CD4-positive, alpha-beta memory T cell (primary cell): ENCODE results near the gene CDHR5. TPM values are rescaled to one million over a fixed set of nuclear protein-coding genes. Genes with fewer than 3 reads are reported as not detected.
A peak's percentile ranks its signal among the peaks of the same experiment; 100 is the strongest.

Experiments
- CTCF ChIA-PET: fragments of 350-600 bp; sonication (Branson Sonifier 250); formaldehyde crosslinking; loops from one replicate; lab custom pipeline; 2021; ENCODE audit warnings: inconsistent platforms; ENCODE audit not compliant: partially characterized antibody; lab: Charles Lee
- POLR2A ChIA-PET: fragments of 350-600 bp; sonication (Branson Sonifier 250); formaldehyde crosslinking; loops from one replicate; lab custom pipeline; 2021; ENCODE audit not compliant: partially characterized antibody; lab: Charles Lee
- DNase-seq, 5 donors: peaks; one replicate each; pipeline versions ENCODE4 v3.0.0 to v3.0.0-alpha.2; 2020 to 2022; ENCODE audit warnings: mixed read lengths in 1 of 5
- H3K27ac ChIP-seq: one replicate; pipeline ENCODE4 v1.7.0; 2013; ENCODE audit warnings: low read depth, low read length
- H3K27me3 ChIP-seq: 2 replicates; pipeline ENCODE4 v1.7.0; 2013; ENCODE audit warnings: mild to moderate bottlenecking, low read length, moderate library complexity; ENCODE audit not compliant: insufficient read depth
- H3K36me3 ChIP-seq: 2 replicates; pipeline ENCODE4 v1.7.0; 2013; ENCODE audit warnings: mild to moderate bottlenecking, low read length, moderate library complexity; ENCODE audit not compliant: insufficient read depth
- H3K4me1 ChIP-seq: 2 replicates; pipeline ENCODE4 v1.7.0; 2013; ENCODE audit warnings: mild to moderate bottlenecking, low read length, moderate library complexity; ENCODE audit not compliant: insufficient read depth
- H3K4me3 ChIP-seq, 2 donors: one replicate each; pipeline ENCODE4 v1.7.0; 2013; ENCODE audit warnings: low read length in 2 of 2, mild to moderate bottlenecking in 1 of 2
- H3K9me3 ChIP-seq, 2 donors: one replicate each; pipeline ENCODE4 v1.7.0; 2013; ENCODE audit warnings: low read length in 2 of 2, control low read depth in 1 of 2; ENCODE audit not compliant: control insufficient read depth in 1 of 2
- H3K27ac Mint-ChIP-seq, 7 donors: one replicate each; pipeline ENCODE4 v1.8.0; 2020 to 2021; ENCODE audit warnings: mixed read lengths in 7 of 7, mild to moderate bottlenecking in 6 of 7, inconsistent platforms in 3 of 7, moderate library complexity in 3 of 7
- H3K27me3 Mint-ChIP-seq, 2 donors: one replicate each; pipeline ENCODE4 v1.8.0; 2020 to 2021; ENCODE audit warnings: mixed read lengths in 2 of 2
- H3K36me3 Mint-ChIP-seq, 2 donors: one replicate each; pipeline ENCODE4 v1.8.0; 2020 to 2021; ENCODE audit warnings: mixed read lengths in 2 of 2, inconsistent platforms in 1 of 2, mild to moderate bottlenecking in 1 of 2
- H3K4me1 Mint-ChIP-seq, 4 donors: one replicate each; pipeline ENCODE4 v1.8.0; 2020 to 2021; ENCODE audit warnings: mixed read lengths in 4 of 4, mild to moderate bottlenecking in 1 of 4
- H3K4me3 Mint-ChIP-seq, 8 donors: one replicate each; pipeline ENCODE4 v1.8.0; 2020 to 2021; ENCODE audit warnings: mixed read lengths in 8 of 8, mild to moderate bottlenecking in 7 of 8, moderate library complexity in 6 of 8, inconsistent platforms in 3 of 8
- H3K9me3 Mint-ChIP-seq, 8 donors: one replicate each; pipeline ENCODE4 v1.8.0; 2020 to 2021; ENCODE audit warnings: mixed read lengths in 8 of 8, mild to moderate bottlenecking in 5 of 8, inconsistent platforms in 3 of 8, moderate library complexity in 1 of 8
- intact Hi-C: fragments of 100-400 bp; cut with micrococcal nuclease; formaldehyde crosslinking; loops from one replicate; pipeline ENCODE4 v1.15.1; 2023
- polyA plus RNA-seq, 2 donors: library from polyadenylated mRNA; unstranded; fragments of 300-500 nt; fragmentation: Illumina TruSeq; gene quantifications; one replicate each; pipeline ENCODE4 v1.2.3, GENCODE V29; 2021
- total RNA-seq, 2 experiments: library from RNA; stranded (reverse); gene quantifications; one replicate each; pipeline ENCODE4 v1.2.3, GENCODE V29; 2021

The CDHR5 gene
- total and polyA plus RNA-seq, 4 experiments from 2014 or later, result not detected

- Histone ChIP-seq H3K9me3 (no peaks in the 10 kb centered on the region), H3K4me1 (no peaks in the 10 kb centered on the region), H3K36me3 (peaks cover 72% of the 10 kb centered on the region), H3K4me3 (no peak overlapping the region), H3K27me3 (no peaks in the 10 kb centered on the region), H3K27ac (no peak overlapping the region)
- Mint-ChIP-seq H3K36me3 (peaks cover 24 to 49% of the 10 kb centered on the region in 2 donors), H3K4me1 (no peaks in the 10 kb centered on the region), H3K27me3 (no peaks in the 10 kb centered on the region), H3K9me3 (no peaks in the 10 kb centered on the region), H3K27ac (peak overlapping the region in 2 of 7 donors; percentile 12 to 73), H3K4me3 (no peak overlapping the region)
- intact Hi-C loops, result no loop called here
- POLR2A ChIA-PET, result interaction anchor here (1.6 kb wide), 1 partner anchor 30 kb away, joined by 5 read pairs; no protein-coding TSS in a partner anchor
- CTCF ChIA-PET, result interaction anchor here (1.1 kb wide), 1 partner anchor 30 kb away, joined by 3 read pairs; no protein-coding TSS in a partner anchor
- DNase-seq, result no peak
Observed at GRCh38 chr11:606245-606644, 18.5 kb downstream of the CDHR5 start.

GRCh38 chr11:605286-606129, 19.2 kb downstream of the CDHR5 start:
- ChIA-PET POLR2A (interaction anchor here (0.7 to 1.1 kb wide), 2 partner anchors 10 to 16 kb away, joined by 3 read pairs; partner anchors contain the start of gene IRF7), CTCF (no interaction called here)
- Mint-ChIP-seq H3K4me3 (no peak overlapping the region), H3K9me3 (no peaks in the 10 kb centered on the region), H3K4me1 (no peaks in the 10 kb centered on the region), H3K36me3 (peaks cover 24 to 45% of the 10 kb centered on the region in 2 donors), H3K27me3 (no peaks in the 10 kb centered on the region), H3K27ac (peak overlapping the region in 1 of 7 donors; percentile 57)
- intact Hi-C loops, result no loop called here
- peaks cover 67% of the 10 kb centered on the region for H3K36me3 ChIP-seq
- H3K9me3 ChIP-seq, result no peaks in the 10 kb centered on the region
- DNase-seq, result peak in 1 of 5 donors; percentile 3
- no peak overlapping the region for H3K27ac ChIP-seq
- no peaks in the 10 kb centered on the region for H3K27me3 ChIP-seq
- no peak overlapping the region for H3K4me3 ChIP-seq
- no peaks in the 10 kb centered on the region for H3K4me1 ChIP-seq

- Histone ChIP-seq H3K36me3 (peaks cover 73% of the 10 kb centered on the region), H3K4me1 (no peaks in the 10 kb centered on the region), H3K27me3 (no peaks in the 10 kb centered on the region), H3K4me3 (no peak overlapping the region), H3K27ac (no peak overlapping the region), H3K9me3 (no peaks in the 10 kb centered on the region)
- Mint-ChIP-seq H3K9me3 (no peaks in the 10 kb centered on the region), H3K27ac (no peak overlapping the region), H3K4me1 (peaks cover 0 to 1% (median 0%) of the 10 kb centered on the region in 4 donors), H3K36me3 (peaks cover 33 to 48% of the 10 kb centered on the region in 2 donors), H3K4me3 (no peak overlapping the region), H3K27me3 (no peaks in the 10 kb centered on the region)
- ChIA-PET POLR2A (no interaction called here), CTCF (no interaction called here)
- peak in 1 of 5 donors; percentile 1 for DNase-seq
- intact Hi-C loops, result no loop called here
Observed at GRCh38 chr11:603154-603553, 21.6 kb downstream of the CDHR5 start.

GRCh38 chr11:601573-602245, 23.0 kb downstream of the CDHR5 start:
- H3K27ac ChIP-seq, result no peak overlapping the region
- Mint-ChIP-seq H3K9me3 (no peaks in the 10 kb centered on the region), H3K27ac (peak overlapping the region in 2 of 7 donors; percentile 22 to 60), H3K27me3 (no peaks in the 10 kb centered on the region), H3K4me1 (peaks cover 0 to 5% (median under 1%) of the 10 kb centered on the region in 4 donors), H3K36me3 (peaks cover 35 to 48% of the 10 kb centered on the region in 2 donors), H3K4me3 (no peak overlapping the region)
- intact Hi-C loops, result no loop called here
- H3K9me3 ChIP-seq, result no peaks in the 10 kb centered on the region
- POLR2A ChIA-PET, result interaction anchor here (0.7 to 1.2 kb wide), 3 partner anchors 11 to 138 kb away, joined by 3 to 4 read pairs (median 3); partner anchors contain the start of gene IRF7
- H3K36me3 ChIP-seq, result peaks cover 70% of the 10 kb centered on the region
- peak in 1 of 5 donors; percentile 8 for DNase-seq
- no peaks in the 10 kb centered on the region for H3K4me1 ChIP-seq
- H3K4me3 ChIP-seq, result no peak overlapping the region
- CTCF ChIA-PET, result no interaction called here
- H3K27me3 ChIP-seq, result no peaks in the 10 kb centered on the region

GRCh38 chr11:598005-598680, 26.6 kb downstream of the CDHR5 start:
- peaks cover 5% of the 10 kb centered on the region for H3K4me1 ChIP-seq
- H3K27ac ChIP-seq, result no peak overlapping the region
- intact Hi-C loops, result no loop called here
- peaks cover 8 to 13% (median 10%) of the 10 kb centered on the region in 4 donors for H3K4me1 Mint-ChIP-seq
- no peak overlapping the region for H3K4me3 Mint-ChIP-seq
- H3K27me3 Mint-ChIP-seq, result no peaks in the 10 kb centered on the region
- ChIA-PET CTCF (no interaction called here), POLR2A (no interaction called here)
- no peak overlapping the region for H3K4me3 ChIP-seq
- peaks cover 28 to 54% of the 10 kb centered on the region in 2 donors for H3K36me3 Mint-ChIP-seq
- H3K9me3 Mint-ChIP-seq, result no peaks in the 10 kb centered on the region
- no peak overlapping the region for H3K27ac Mint-ChIP-seq
- no peaks in the 10 kb centered on the region for H3K27me3 ChIP-seq
- peak in 1 of 5 donors; percentile 27 for DNase-seq
- peaks cover 70% of the 10 kb centered on the region for H3K36me3 ChIP-seq
- H3K9me3 ChIP-seq, result no peaks in the 10 kb centered on the region

- DNase-seq, result peak in 1 of 5 donors; percentile 21
- intact Hi-C loops, result no loop called here
- peaks cover 76% of the 10 kb centered on the region for H3K36me3 ChIP-seq
- Mint-ChIP-seq H3K36me3 (peaks cover 34 to 59% of the 10 kb centered on the region in 2 donors), H3K4me3 (no peak overlapping the region), H3K27me3 (no peaks in the 10 kb centered on the region), H3K27ac (peak overlapping the region in 3 of 7 donors; percentile 26 to 90 (median 80)), H3K4me1 (peaks cover 8 to 13% (median 10%) of the 10 kb centered on the region in 4 donors), H3K9me3 (no peaks in the 10 kb centered on the region)
- ChIA-PET POLR2A (no interaction called here), CTCF (no interaction called here)
- H3K27ac ChIP-seq, result no peak overlapping the region
- no peak overlapping the region for H3K4me3 ChIP-seq
- H3K27me3 ChIP-seq, result no peaks in the 10 kb centered on the region
- peaks cover 5% of the 10 kb centered on the region for H3K4me1 ChIP-seq
- H3K9me3 ChIP-seq, result no peaks in the 10 kb centered on the region
Observed at GRCh38 chr11:597166-597725, 27.5 kb downstream of the CDHR5 start.
